ENCODE results near the gene PRC1. TPM values are rescaled to one million over a fixed set of nuclear protein-coding genes. Genes with fewer than 3 reads are reported as not detected.

PRC1 gene
- total RNA-seq, 1 experiment from 2014 or later: 125 TPM

GRCh38 chr15:90953947-90954711, 40.2 kb downstream of the PRC1 start:
- no peaks in the 10 kb centered on the region for H3K9me3 Mint-ChIP-seq (ENCODE audit: unreplicated experiment)
- BruUV-seq (replicated peaks): TSS peak; percentile 34
- H3K27me3 Mint-ChIP-seq (ENCODE audit: insufficient read depth, unreplicated experiment): no peaks in the 10 kb centered on the region
- H3K4me1 Mint-ChIP-seq (ENCODE audit: insufficient read depth, unreplicated experiment): peaks cover 6% of the 10 kb centered on the region
- intact Hi-C loops (cut with micrococcal nuclease): loop anchor here (2.0 kb wide), 1 partner anchor 19 kb away; the partner anchor contains the start of gene UNC45A
- TF ChIP-seq CTCF (IDR thresholded peaks at IDR 0.05; ENCODE audit: unreplicated experiment): no peak
- H3K27ac Mint-ChIP-seq (ENCODE audit: low read depth, unreplicated experiment): peak overlapping the region; percentile 84
- CTCF ChIA-PET: interaction anchor here (0.5 to 8.4 kb wide), 7 partner anchors 9 to 277 kb away, joined by 3 to 116 read pairs (median 41); partner anchors contain the start of genes HDDC3 and UNC45A
- H3K36me3 Mint-ChIP-seq (ENCODE audit: insufficient read depth, unreplicated experiment): peaks cover 57% of the 10 kb centered on the region
- POLR2A ChIA-PET: interaction anchor here (0.7 to 2.3 kb wide), 12 partner anchors 11 to 68 kb away, joined by 3 to 15 read pairs (median 5); partner anchors contain the start of genes HDDC3, PRC1, UNC45A and VPS33B
- no peak for DNase-seq (ENCODE audit: unreplicated experiment)
- H3K4me3 Mint-ChIP-seq (ENCODE audit: unreplicated experiment): peak overlapping the region; percentile 77

GRCh38 chr15:90952901-90953677, 41.2 kb downstream of the PRC1 start:
- ChIA-PET POLR2A (interaction anchor here (1.2 to 2.2 kb wide), 2 partner anchors 18 to 21 kb away, joined by 4 to 15 read pairs; partner anchors contain the start of gene UNC45A), CTCF (interaction anchor here (0.6 to 8.4 kb wide), 4 partner anchors 8 to 96 kb away, joined by 3 to 116 read pairs (median 73); partner anchors contain the start of genes HDDC3 and UNC45A)
- H3K27ac Mint-ChIP-seq (ENCODE audit: low read depth, unreplicated experiment): no peak overlapping the region
- peaks cover 57% of the 10 kb centered on the region for H3K36me3 Mint-ChIP-seq (ENCODE audit: insufficient read depth, unreplicated experiment)
- BruUV-seq (replicated peaks): no TSS peak
- intact Hi-C loops (cut with micrococcal nuclease): no loop called here
- no peak overlapping the region for H3K4me3 Mint-ChIP-seq (ENCODE audit: unreplicated experiment)
- H3K27me3 Mint-ChIP-seq (ENCODE audit: insufficient read depth, unreplicated experiment): no peaks in the 10 kb centered on the region
- peaks cover 6% of the 10 kb centered on the region for H3K4me1 Mint-ChIP-seq (ENCODE audit: insufficient read depth, unreplicated experiment)
- no peaks in the 10 kb centered on the region for H3K9me3 Mint-ChIP-seq (ENCODE audit: unreplicated experiment)
- no peak for TF ChIP-seq CTCF (IDR thresholded peaks at IDR 0.05; ENCODE audit: unreplicated experiment)
- DNase-seq (ENCODE audit: unreplicated experiment): no peak

GRCh38 chr15:90950676-90951075, 43.7 kb downstream of the PRC1 start:
- peaks cover 76% of the 10 kb centered on the region for H3K36me3 Mint-ChIP-seq (ENCODE audit: insufficient read depth, unreplicated experiment)
- intact Hi-C loops (cut with micrococcal nuclease): no loop called here
- no peak overlapping the region for H3K27ac Mint-ChIP-seq (ENCODE audit: low read depth, unreplicated experiment)
- no peak for DNase-seq (ENCODE audit: unreplicated experiment)
- H3K9me3 Mint-ChIP-seq (ENCODE audit: unreplicated experiment): no peaks in the 10 kb centered on the region
- POLR2A ChIA-PET: interaction anchor here (0.6 to 1.0 kb wide), 2 partner anchors 15 to 16 kb away, joined by 3 read pairs; partner anchors contain the start of gene UNC45A
- H3K4me1 Mint-ChIP-seq (ENCODE audit: insufficient read depth, unreplicated experiment): no peaks in the 10 kb centered on the region
- no peak for TF ChIP-seq CTCF (IDR thresholded peaks at IDR 0.05; ENCODE audit: unreplicated experiment)
- no peaks in the 10 kb centered on the region for H3K27me3 Mint-ChIP-seq (ENCODE audit: insufficient read depth, unreplicated experiment)
- no TSS peak for BruUV-seq (replicated peaks)
- H3K4me3 Mint-ChIP-seq (ENCODE audit: unreplicated experiment): no peak overlapping the region
- CTCF ChIA-PET: interaction anchor here (11.8 kb wide), 1 partner anchor 18 kb away, joined by 108 read pairs; the partner anchor contains the start of genes HDDC3 and UNC45A
